GM20000 (cell line): Measurements from ENCODE around the gene MPEG1.

ENCODE experiments used
- DNase-seq: peaks from one replicate; pipeline ENCODE4 v3.0.0; 2012; ENCODE audit warnings: low spot score
- CTCF ChIP-seq: IDR thresholded peaks from 2 replicates; pipeline ENCODE4 v1.5.1; 2012; ENCODE audit warnings: mild to moderate bottlenecking, control low read depth; ENCODE audit errors: extremely low read depth, missing control alignments

Gene MPEG1

DNA sequence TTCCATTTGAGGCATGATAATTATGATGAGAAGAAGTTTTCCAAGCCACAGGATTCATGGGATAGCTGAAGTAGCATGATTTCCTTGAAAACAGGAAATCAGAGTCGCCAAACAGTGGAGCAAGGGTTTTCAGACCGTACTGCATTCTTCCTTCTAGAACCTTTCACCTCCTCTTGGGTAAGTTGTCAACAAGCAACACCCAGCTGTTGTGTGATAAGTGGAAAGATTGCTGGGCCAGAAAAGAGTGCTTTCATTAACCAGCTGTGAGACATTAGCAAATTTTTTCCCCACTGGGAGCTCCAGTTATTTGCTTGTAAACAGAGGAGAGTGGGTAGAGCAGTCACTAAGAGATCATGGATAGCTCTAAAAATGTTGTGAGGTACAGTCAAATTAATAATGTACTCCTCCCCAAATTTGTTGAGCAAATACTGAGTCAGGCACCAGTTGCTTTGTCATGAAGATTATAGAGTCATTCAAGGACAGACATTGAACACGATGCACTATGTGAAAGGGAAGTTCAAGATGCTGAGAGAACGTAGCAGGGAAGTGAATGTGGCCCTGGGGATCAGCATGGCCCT, 11.7 kb upstream of the MPEG1 start:
- TF ChIP-seq CTCF = no peak
- DNase-seq = peak; percentile 15

GRCh38 chr11:59223611-59224010, 10.9 kb upstream of the MPEG1 start:
- no peak for TF ChIP-seq CTCF
- no peak for DNase-seq

- DNase-seq = no peak
- TF ChIP-seq CTCF = no peak
These were observed 10.4 kb upstream of the MPEG1 start for GRCh38 chr11:59223177-59223576.

- no peak for DNase-seq
- no peak for TF ChIP-seq CTCF
These were observed 9.8 kb upstream of the MPEG1 start for GRCh38 chr11:59222464-59223060.

GRCh38 chr11:59221441-59221840, 8.7 kb upstream of the MPEG1 start:
- no peak for DNase-seq
- no peak for TF ChIP-seq CTCF

GRCh38 chr11:59219836-59220235, 7.1 kb upstream of the MPEG1 start:
- no peak for TF ChIP-seq CTCF
- DNase-seq = no peak

- DNase-seq = no peak
- TF ChIP-seq CTCF = no peak
These were observed 6.2 kb upstream of the MPEG1 start for GRCh38 chr11:59218893-59219292.
